B cell (primary cell): Measurements from ENCODE around the gene PPP1R16B. TPM values are rescaled to one million over a fixed set of nuclear protein-coding genes. Genes with fewer than 3 reads are reported as not detected.

ENCODE experiments used
- ATAC-seq: fragments of 200-7000 bp; cut with Tn5 transposase; one replicate; pipeline ENCODE4 v1.10.0; 2021; ENCODE audit warnings: low read depth, mild to moderate bottlenecking, moderate number of reproducible peaks, moderate library complexity
- CTCF ChIA-PET: fragments of 350-600 bp; sonication (Branson Sonifier 250); formaldehyde crosslinking; loops from one replicate; lab custom pipeline; 2021; ENCODE audit warnings: antibody characterized with exemption, inconsistent platforms; lab: Charles Lee
- POLR2A ChIA-PET: fragments of 350-600 bp; sonication (Branson Sonifier 250); formaldehyde crosslinking; loops from one replicate; lab custom pipeline; 2021; ENCODE audit warnings: antibody characterized with exemption; lab: Charles Lee
- DNase-seq: peaks from one replicate; pipeline ENCODE4 v3.0.0; 2013
- H2AFZ ChIP-seq: 2 replicates; pipeline ENCODE4 v1.6.1; 2012; ENCODE audit warnings: mild to moderate bottlenecking, low read depth, low read length; ENCODE audit not compliant: insufficient read depth, poor library complexity, severe bottlenecking
- H3K27ac ChIP-seq, 2 donors: 1 replicate in 1 of 2; 2 replicates in 1 of 2; pipeline ENCODE4 v1.5.1; 2012 to 2013; ENCODE audit warnings: low read length in 2 of 2, mild to moderate bottlenecking in 2 of 2, moderate library complexity in 1 of 2
- H3K27me3 ChIP-seq, 4 experiments: fragments of 200-600 bp in 1 of 4; sonication (generic) in 1 of 4; replicated peaks in 1 of 4; 1 replicate in 2 of 4; 2 replicates in 2 of 4; pipeline versions ENCODE4 v1.6.1 to v1.7.0; 2013 to 2016; ENCODE audit warnings: low read length in 3 of 4, mild to moderate bottlenecking in 2 of 4, mixed read lengths in 1 of 4, moderate library complexity in 1 of 4; ENCODE audit not compliant: insufficient read depth in 4 of 4, control insufficient read depth in 3 of 4; ENCODE audit errors: control extremely low read depth in 1 of 4
- H3K36me3 ChIP-seq, 2 experiments: replicated peaks in 1 of 2; 1 replicate in 1 of 2; 2 replicates in 1 of 2; pipeline versions ENCODE4 v1.6.1 to v1.7.1; 2013; ENCODE audit warnings: low read length in 1 of 2; ENCODE audit not compliant: insufficient read depth in 2 of 2, control insufficient read depth in 1 of 2; ENCODE audit errors: control extremely low read depth in 1 of 2, extremely low read depth in 1 of 2
- H3K4me1 ChIP-seq, 2 donors: fragments of 200-600 bp in 1 of 2; sonication (generic) in 1 of 2; 1 replicate in 1 of 2; 2 replicates in 1 of 2; pipeline versions ENCODE4 v1.5.1 to v1.6.1; 2013 to 2017; ENCODE audit warnings: low read length in 2 of 2; ENCODE audit not compliant: control insufficient read depth in 2 of 2, insufficient read depth in 2 of 2
- H3K4me2 ChIP-seq: replicated peaks from 2 replicates; pipeline ENCODE3; 2012; ENCODE audit warnings: mild to moderate bottlenecking, low read depth, low read length; ENCODE audit not compliant: poor library complexity, severe bottlenecking
- H3K4me3 ChIP-seq, 5 experiments: fragments of 200-600 bp in 1 of 5; sonication (generic) in 1 of 5; 1 replicate in 3 of 5; 2 replicates in 2 of 5; pipeline versions ENCODE4 v1.5.1 to v1.7.0; 2011 to 2016; ENCODE audit warnings: low read length in 4 of 5, mild to moderate bottlenecking in 4 of 5, low read depth in 2 of 5, control low read depth in 1 of 5, moderate library complexity in 1 of 5; ENCODE audit not compliant: insufficient read depth in 1 of 5; ENCODE audit errors: control extremely low read depth in 1 of 5, extremely low read depth in 1 of 5
- H3K79me2 ChIP-seq: fragments of 200-600 bp; sonication (generic); one replicate; pipeline ENCODE4 v1.6.0; 2016; ENCODE audit warnings: low read length; ENCODE audit not compliant: control insufficient read depth, insufficient read depth
- H3K9ac ChIP-seq: fragments of 200-600 bp; sonication (generic); 2 replicates; pipeline ENCODE4 v1.6.1; 2017; ENCODE audit warnings: mild to moderate bottlenecking, low read length, moderate library complexity
- H3K9me3 ChIP-seq, 3 donors: one replicate each; pipeline versions ENCODE4 v1.6.1 to v1.7.1; 2013; ENCODE audit warnings: low read length in 2 of 3; ENCODE audit not compliant: control insufficient read depth in 2 of 3, insufficient read depth in 1 of 3; ENCODE audit errors: control extremely low read depth in 1 of 3
- H4K20me1 ChIP-seq: 2 replicates; pipeline ENCODE4 v1.6.0; 2012; ENCODE audit warnings: mild to moderate bottlenecking, low read length; ENCODE audit not compliant: insufficient read depth, control insufficient read depth, poor library complexity, severe bottlenecking
- H3K27ac Mint-ChIP-seq: one replicate; pipeline ENCODE4 v1.8.0; 2021; ENCODE audit warnings: mixed read lengths
- H3K27me3 Mint-ChIP-seq: one replicate; pipeline ENCODE4 v1.8.0; 2021; ENCODE audit warnings: mixed read lengths
- H3K4me1 Mint-ChIP-seq: one replicate; pipeline ENCODE4 v1.8.0; 2021; ENCODE audit warnings: mixed read lengths
- H3K4me3 Mint-ChIP-seq: one replicate; pipeline ENCODE4 v1.8.0; 2021; ENCODE audit warnings: mixed read lengths
- H3K9me3 Mint-ChIP-seq: one replicate; pipeline ENCODE4 v1.8.0; 2022; ENCODE audit warnings: mixed read lengths; ENCODE audit not compliant: insufficient read depth
- EZH2 ChIP-seq: IDR thresholded peaks from 2 replicates; pipeline ENCODE4 v1.6.1; 2012; ENCODE audit warnings: borderline replicate concordance, low read depth, mild to moderate bottlenecking, moderate library complexity, low read length; ENCODE audit not compliant: insufficient read depth, poor library complexity, severe bottlenecking
- WGBS: methylation state at CpG from one replicate; pipeline ENCODE4 v1.1.5; 2013; ENCODE audit warnings: missing lambda C conversion rate; ENCODE audit not compliant: insufficient coverage; 5-methylcytosine and 5-hydroxymethylcytosine counted together
- intact Hi-C: fragments of 100-400 bp; cut with micrococcal nuclease; formaldehyde crosslinking; loops from one replicate; pipeline ENCODE4 v1.10.0; 2022
- polyA plus RNA-seq: library from polyadenylated mRNA; depleted of rRNA; stranded (reverse); fragments of >200 nt; gene quantifications from 2 replicates; pipeline ENCODE4 v1.2.3, GENCODE V29; 2012
- total RNA-seq, 2 donors: library from RNA; stranded (reverse); fragments of 120-200 nt in 1 of 2; gene quantifications; 1 replicate in 1 of 2; 2 replicates in 1 of 2; pipeline versions ENCODE4 v1.2.3 to v1.2.4, GENCODE V29; 2013 to 2022
- TF ChIP-seq, protein P1 (sequence below): fragments of 200-600 bp; IDR thresholded peaks from one replicate; pipeline ENCODE4 v1.8.0; 2022; ENCODE audit warnings: antibody characterized with exemption, mild to moderate bottlenecking

PPP1R16B gene
- total and polyA plus RNA-seq, 2 donors (not counting 1 experiment from before 2014, with no cell fraction given) = 58.8 to 108 TPM

DNA sequence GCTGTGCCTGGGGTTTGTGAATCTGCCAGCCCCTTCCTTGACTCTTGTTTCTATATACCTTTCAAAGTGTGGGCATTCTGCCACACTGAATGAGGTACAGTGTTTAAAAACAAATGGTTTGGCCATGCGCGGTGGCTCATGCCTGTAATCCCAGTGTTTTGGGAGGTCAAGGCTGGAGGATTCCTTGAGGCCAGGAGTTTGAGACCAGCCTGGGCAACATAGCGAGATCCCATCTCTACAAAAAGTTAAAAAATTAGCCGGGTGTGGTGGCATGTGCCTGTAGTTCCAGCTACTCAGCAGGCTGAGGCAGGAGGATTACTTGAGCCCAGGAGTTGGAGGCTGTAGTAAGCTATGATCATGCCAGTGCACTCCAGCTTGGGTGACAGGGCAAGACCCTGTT lies 126.5 kb downstream of the PPP1R16B start:
- H3K4me3 Mint-ChIP-seq = no peak overlapping the region
- no peaks in the 10 kb centered on the region for H3K36me3 ChIP-seq
- intact Hi-C loops = no loop called here
- no peak overlapping the region for H3K9ac ChIP-seq
- H4K20me1 ChIP-seq = no peaks in the 10 kb centered on the region
- no peak overlapping the region for H2AFZ ChIP-seq
- ATAC-seq (no peak), DNase-seq (no peak)
- H3K4me2 ChIP-seq = no peak overlapping the region
- no peaks in the 10 kb centered on the region for H3K27me3 Mint-ChIP-seq
- H3K4me1 Mint-ChIP-seq = peaks cover 14% of the 10 kb centered on the region
- 100% methylated on average over 2 of the region's 4 CpGs for WGBS
- POLR2A ChIA-PET = no interaction called here
- peaks cover 0 to 3% (median 1%) of the 10 kb centered on the region in 4 experiments for H3K27me3 ChIP-seq
- H3K9me3 Mint-ChIP-seq = no peaks in the 10 kb centered on the region
- CTCF ChIA-PET = no interaction called here
- H3K4me3 ChIP-seq = no peak overlapping the region
- no peak overlapping the region for H3K27ac ChIP-seq
- no peak overlapping the region for H3K27ac Mint-ChIP-seq
- peaks cover 70% of the 10 kb centered on the region for H3K79me2 ChIP-seq
- H3K4me1 ChIP-seq = peaks cover 3 to 6% of the 10 kb centered on the region in 2 donors
- TF ChIP-seq, protein P1, sequence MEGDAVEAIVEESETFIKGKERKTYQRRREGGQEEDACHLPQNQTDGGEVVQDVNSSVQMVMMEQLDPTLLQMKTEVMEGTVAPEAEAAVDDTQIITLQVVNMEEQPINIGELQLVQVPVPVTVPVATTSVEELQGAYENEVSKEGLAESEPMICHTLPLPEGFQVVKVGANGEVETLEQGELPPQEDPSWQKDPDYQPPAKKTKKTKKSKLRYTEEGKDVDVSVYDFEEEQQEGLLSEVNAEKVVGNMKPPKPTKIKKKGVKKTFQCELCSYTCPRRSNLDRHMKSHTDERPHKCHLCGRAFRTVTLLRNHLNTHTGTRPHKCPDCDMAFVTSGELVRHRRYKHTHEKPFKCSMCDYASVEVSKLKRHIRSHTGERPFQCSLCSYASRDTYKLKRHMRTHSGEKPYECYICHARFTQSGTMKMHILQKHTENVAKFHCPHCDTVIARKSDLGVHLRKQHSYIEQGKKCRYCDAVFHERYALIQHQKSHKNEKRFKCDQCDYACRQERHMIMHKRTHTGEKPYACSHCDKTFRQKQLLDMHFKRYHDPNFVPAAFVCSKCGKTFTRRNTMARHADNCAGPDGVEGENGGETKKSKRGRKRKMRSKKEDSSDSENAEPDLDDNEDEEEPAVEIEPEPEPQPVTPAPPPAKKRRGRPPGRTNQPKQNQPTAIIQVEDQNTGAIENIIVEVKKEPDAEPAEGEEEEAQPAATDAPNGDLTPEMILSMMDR = no peak
- no peak for TF ChIP-seq EZH2
- H3K9me3 ChIP-seq = no peaks in the 10 kb centered on the region

DNA sequence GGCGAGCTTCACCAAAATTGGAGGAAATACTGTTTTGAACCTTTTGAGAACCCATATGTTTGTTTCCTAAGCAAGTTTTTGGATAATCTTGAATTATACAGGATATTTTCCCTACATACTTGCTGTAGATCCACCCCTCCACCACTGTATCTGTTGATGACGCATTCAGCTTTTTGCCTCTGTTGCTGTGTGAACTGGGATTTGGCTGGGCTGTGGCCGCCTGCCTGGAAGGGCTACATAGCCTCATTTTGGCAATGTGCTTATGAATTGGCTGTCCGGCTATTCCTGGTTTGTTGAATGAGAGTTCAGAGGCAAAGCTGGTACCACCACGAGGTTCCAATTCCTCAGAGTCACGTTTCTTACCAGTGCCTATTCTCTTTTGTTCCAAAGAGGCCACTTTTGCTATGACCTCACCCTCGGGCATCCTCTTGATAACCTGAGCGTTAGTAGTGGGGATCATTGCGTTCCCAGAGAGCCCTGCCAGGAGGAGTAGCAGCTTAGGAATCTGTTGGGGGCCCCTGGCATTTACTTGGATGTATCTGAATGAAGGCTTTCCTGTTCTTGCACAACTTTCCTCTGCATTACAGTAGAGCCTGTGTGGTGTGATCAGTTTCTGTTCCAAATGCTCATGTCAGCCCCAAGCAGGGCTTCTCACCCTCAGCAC lies 127.1 kb downstream of the PPP1R16B start:
- no peak overlapping the region for H3K4me2 ChIP-seq
- TF ChIP-seq, protein P1 = no peak
- no peak for TF ChIP-seq EZH2
- no peak overlapping the region for H3K4me3 ChIP-seq
- intact Hi-C loops = no loop called here
- no peaks in the 10 kb centered on the region for H3K36me3 ChIP-seq
- WGBS = 90% methylated on average over 8 of the region's 9 CpGs
- ChIA-PET CTCF (no interaction called here), POLR2A (no interaction called here)
- H3K27me3 ChIP-seq = peaks cover 0 to 3% (median 1%) of the 10 kb centered on the region in 4 experiments
- no peak overlapping the region for H3K9ac ChIP-seq
- H3K4me1 ChIP-seq = peaks cover 0 to 3% of the 10 kb centered on the region in 2 donors
- no peak overlapping the region for H2AFZ ChIP-seq
- no peak overlapping the region for H3K27ac ChIP-seq
- H4K20me1 ChIP-seq = no peaks in the 10 kb centered on the region
- no peak overlapping the region for H3K27ac Mint-ChIP-seq
- H3K4me1 Mint-ChIP-seq = peaks cover 12% of the 10 kb centered on the region
- DNase-seq (no peak), ATAC-seq (no peak)
- no peak overlapping the region for H3K4me3 Mint-ChIP-seq
- no peaks in the 10 kb centered on the region for H3K27me3 Mint-ChIP-seq
- no peaks in the 10 kb centered on the region for H3K9me3 ChIP-seq
- peaks cover 70% of the 10 kb centered on the region for H3K79me2 ChIP-seq
- no peaks in the 10 kb centered on the region for H3K9me3 Mint-ChIP-seq
